Measurements from ENCODE around the gene ARHGAP28.

ARHGAP28 gene

GRCh38 chr18:6737833-6738232 lies 8.3 kb downstream of the ARHGAP28 start:
- peaks cover 81% of the 10 kb centered on the region for H3K4me1 Mint-ChIP-seq
- peak overlapping the region; percentile 30 to 69 (median 54) for H3K4me3 Mint-ChIP-seq
- no peaks in the 10 kb centered on the region for H3K9me3 Mint-ChIP-seq
- H3K27ac Mint-ChIP-seq: peak overlapping the region; percentile 83 to 95 (median 86)
- TF ChIP-seq CTCF (IDR thresholded peaks at IDR 0.05; ENCODE audit: unreplicated experiment in 3 of 3): no peak
- H3K36me3 Mint-ChIP-seq (ENCODE audit: low read depth): peaks cover 17% of the 10 kb centered on the region
- no peaks in the 10 kb centered on the region for H3K27me3 Mint-ChIP-seq (ENCODE audit: low read depth)

DNA sequence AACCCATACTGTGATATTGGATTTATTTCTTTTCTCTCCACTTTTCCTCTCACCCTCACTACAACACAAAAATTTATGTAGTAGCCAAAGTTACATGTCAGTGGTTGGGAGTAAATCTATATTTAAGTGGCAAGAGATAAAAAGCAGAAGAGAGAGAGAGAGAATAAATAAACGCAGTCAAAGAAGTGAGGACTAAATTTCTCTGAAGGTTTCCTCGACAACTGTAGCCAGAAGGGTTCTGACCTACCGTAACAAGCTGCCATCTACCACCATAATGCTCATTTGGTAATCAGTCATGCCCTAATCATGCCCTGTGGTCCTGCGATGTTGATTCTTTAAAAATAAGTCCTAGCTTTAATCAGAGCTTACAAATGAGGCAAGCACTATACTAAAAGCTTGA lies 9.1 kb downstream of the ARHGAP28 start:
- Mint-ChIP-seq H3K27ac (peak overlapping the region; percentile 83 to 94 (median 91)), H3K4me1 (peaks cover 84% of the 10 kb centered on the region), H3K9me3 (no peaks in the 10 kb centered on the region), H3K36me3 (ENCODE audit: low read depth) (peaks cover 17% of the 10 kb centered on the region), H3K27me3 (ENCODE audit: low read depth) (no peaks in the 10 kb centered on the region), H3K4me3 (peak overlapping the region in 2 of 3 experiments; percentile 30 to 49)
- no peak for TF ChIP-seq CTCF (IDR thresholded peaks at IDR 0.05; ENCODE audit: unreplicated experiment in 3 of 3)

DNA sequence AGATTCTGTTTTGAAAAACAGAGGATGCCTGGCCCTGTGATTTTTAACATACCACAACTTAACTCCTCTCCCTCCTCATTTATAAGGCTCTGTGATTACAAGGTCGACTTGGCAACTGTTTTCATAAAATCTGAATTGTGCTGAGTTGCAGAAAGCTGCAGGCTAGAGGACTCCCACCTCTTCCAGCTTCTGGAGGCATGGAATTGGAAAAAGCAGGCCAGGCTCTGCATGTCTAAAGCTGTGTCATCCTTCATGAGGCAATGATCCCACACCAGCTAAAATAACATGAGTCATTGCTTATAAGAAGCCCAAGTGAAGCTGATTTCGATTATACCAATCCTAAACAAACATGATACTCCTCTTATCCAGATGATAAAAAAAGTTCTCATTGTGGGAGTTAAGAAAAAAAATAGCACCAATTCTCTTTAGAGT lies 11.7 kb downstream of the ARHGAP28 start:
- TF ChIP-seq CTCF (IDR thresholded peaks at IDR 0.05; ENCODE audit: unreplicated experiment in 3 of 3): no peak
- peaks cover 12% of the 10 kb centered on the region for H3K36me3 Mint-ChIP-seq (ENCODE audit: low read depth)
- peak overlapping the region; percentile 19 to 59 (median 38) for H3K4me3 Mint-ChIP-seq
- H3K4me1 Mint-ChIP-seq: peaks cover 81% of the 10 kb centered on the region
- no peaks in the 10 kb centered on the region for H3K27me3 Mint-ChIP-seq (ENCODE audit: low read depth)
- H3K27ac Mint-ChIP-seq: peak overlapping the region; percentile 97 to 98 (median 97)
- no peaks in the 10 kb centered on the region for H3K9me3 Mint-ChIP-seq

GRCh38 chr18:6741786-6742185 lies 12.3 kb downstream of the ARHGAP28 start:
- TF ChIP-seq CTCF (IDR thresholded peaks at IDR 0.05; ENCODE audit: unreplicated experiment in 3 of 3): no peak
- Mint-ChIP-seq H3K27ac (peak overlapping the region; percentile 97 to 98 (median 97)), H3K4me3 (peak overlapping the region; percentile 34 to 59 (median 41)), H3K36me3 (ENCODE audit: low read depth) (peaks cover 16% of the 10 kb centered on the region), H3K27me3 (ENCODE audit: low read depth) (no peaks in the 10 kb centered on the region), H3K4me1 (peaks cover 84% of the 10 kb centered on the region), H3K9me3 (no peaks in the 10 kb centered on the region)

DNA sequence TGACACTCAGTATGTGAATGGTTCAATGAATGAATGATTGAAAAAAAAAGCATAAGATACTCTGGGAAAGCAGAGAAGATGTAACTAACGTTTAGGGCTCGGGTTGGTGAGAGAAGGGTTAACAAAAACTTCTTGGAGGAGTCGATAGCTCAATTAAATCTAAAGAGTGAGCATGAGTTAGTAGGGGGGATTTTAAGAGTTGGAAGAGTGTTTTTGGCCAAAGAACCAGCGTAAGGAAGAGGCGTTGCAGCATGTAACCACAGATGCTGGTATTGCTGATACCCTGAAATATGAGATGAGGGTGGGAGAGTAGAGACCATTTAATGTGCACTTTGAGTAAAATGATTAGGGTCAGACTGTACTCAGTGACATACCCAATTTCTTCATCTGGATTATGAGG lies 14.5 kb downstream of the ARHGAP28 start:
- Mint-ChIP-seq H3K27ac (peak overlapping the region; percentile 91 to 97 (median 97)), H3K27me3 (ENCODE audit: low read depth) (no peaks in the 10 kb centered on the region), H3K36me3 (ENCODE audit: low read depth) (peaks cover 26% of the 10 kb centered on the region), H3K4me1 (peaks cover 83% of the 10 kb centered on the region), H3K9me3 (peaks cover 10% of the 10 kb centered on the region), H3K4me3 (peak overlapping the region in 2 of 3 experiments; percentile 14 to 34)
- TF ChIP-seq CTCF (IDR thresholded peaks at IDR 0.05; ENCODE audit: unreplicated experiment in 3 of 3): no peak

- Mint-ChIP-seq H3K4me1 (peaks cover 82% of the 10 kb centered on the region), H3K4me3 (no peak overlapping the region), H3K36me3 (ENCODE audit: low read depth) (peaks cover 34% of the 10 kb centered on the region), H3K27ac (peak overlapping the region; percentile 50 to 71 (median 51)), H3K27me3 (ENCODE audit: low read depth) (no peaks in the 10 kb centered on the region), H3K9me3 (peaks cover 15% of the 10 kb centered on the region)
- TF ChIP-seq CTCF (IDR thresholded peaks at IDR 0.05; ENCODE audit: unreplicated experiment in 3 of 3): no peak
These were observed 15.4 kb downstream of the ARHGAP28 start for GRCh38 chr18:6744816-6745455.

All from nephron (organoid).